GM18909 (cell line): ENCODE data around the gene TBL1X.

ENCODE experiments used
- ATAC-seq: cut with Tn5 transposase; IDR thresholded peaks from one replicate; pipeline ENCODE4 v1.9.1; 2021; ENCODE audit warnings: mild to moderate bottlenecking; ENCODE audit not compliant: unreplicated experiment, poor library complexity

TBL1X gene

GRCh38 chrX:9576059-9576458, 111.2 kb downstream of the TBL1X start:
- ATAC-seq, result no peak

- no peak for ATAC-seq
These were observed 112.7 kb downstream of the TBL1X start for GRCh38 chrX:9577555-9577954.

GRCh38 chrX:9578083-9578779, 113.4 kb downstream of the TBL1X start:
- ATAC-seq, result no peak

- no peak for ATAC-seq
These were observed 117.0 kb downstream of the TBL1X start for GRCh38 chrX:9581771-9582385.

DNA sequence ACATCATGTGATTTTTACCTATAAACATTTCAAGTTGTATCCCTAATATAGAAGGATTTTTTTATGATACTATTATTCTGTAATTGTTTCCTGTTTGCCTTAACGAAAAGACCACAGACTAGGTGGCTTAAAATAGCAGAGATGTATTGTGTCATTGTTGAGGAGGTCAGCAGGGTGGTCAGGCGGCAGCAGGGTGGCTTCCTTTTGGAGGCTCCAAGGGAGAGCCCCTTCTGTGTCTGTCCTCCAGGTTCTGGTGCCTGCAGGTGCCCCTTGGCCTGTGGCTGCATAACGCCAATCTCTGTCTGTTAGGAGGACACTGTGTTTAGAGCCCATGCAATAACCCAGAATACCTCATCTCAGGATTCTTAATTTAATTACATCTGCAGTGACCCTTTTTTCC, 118.1 kb downstream of the TBL1X start:
- ATAC-seq, result no peak

GRCh38 chrX:9586992-9587392, 122.1 kb downstream of the TBL1X start:
- ATAC-seq, result no peak

GRCh38 chrX:9587642-9588041, 122.8 kb downstream of the TBL1X start:
- ATAC-seq, result no peak

DNA sequence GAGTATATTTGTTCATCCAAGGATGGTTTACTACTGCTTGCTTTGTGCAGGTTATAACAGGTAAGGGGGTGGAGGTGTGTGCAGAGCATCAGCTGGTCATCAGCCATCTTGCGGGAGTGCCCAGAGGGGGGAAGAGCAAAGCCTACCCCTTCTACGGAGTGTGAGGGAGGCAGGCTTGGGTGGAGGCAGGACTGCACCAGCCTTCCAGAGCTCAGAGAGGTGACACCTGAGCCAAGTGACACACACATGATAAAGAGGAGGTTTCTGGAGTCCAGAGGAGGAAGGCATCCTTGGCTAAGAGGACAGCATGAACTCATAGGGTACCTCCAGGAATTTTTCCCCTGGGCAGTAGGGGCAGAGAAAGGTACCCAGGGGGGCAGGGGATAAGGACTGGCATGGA, 126.6 kb downstream of the TBL1X start:
- ATAC-seq, result no peak

- ATAC-seq, result no peak
These were observed 128.9 kb downstream of the TBL1X start for GRCh38 chrX:9593756-9594155.

DNA sequence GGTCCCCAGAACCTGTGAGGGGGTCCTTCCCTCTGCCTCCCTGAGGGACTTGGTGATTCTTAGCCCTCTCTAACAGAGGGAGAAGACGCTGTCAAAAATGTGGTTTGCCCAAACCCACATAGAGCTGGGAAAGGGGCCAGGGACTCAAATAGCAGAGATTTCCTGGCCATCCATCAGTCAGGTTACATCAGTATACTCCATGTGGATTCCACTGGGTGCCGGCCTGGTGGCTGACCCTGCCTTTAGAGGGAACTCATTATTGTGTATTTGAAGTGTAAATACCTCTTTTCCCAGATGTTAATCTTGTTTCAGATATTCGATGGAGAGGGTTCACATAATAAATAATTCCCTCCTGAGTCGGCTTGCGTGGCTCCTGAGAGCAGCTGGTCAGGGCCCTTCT, 130.3 kb downstream of the TBL1X start:
- ATAC-seq, result no peak

DNA sequence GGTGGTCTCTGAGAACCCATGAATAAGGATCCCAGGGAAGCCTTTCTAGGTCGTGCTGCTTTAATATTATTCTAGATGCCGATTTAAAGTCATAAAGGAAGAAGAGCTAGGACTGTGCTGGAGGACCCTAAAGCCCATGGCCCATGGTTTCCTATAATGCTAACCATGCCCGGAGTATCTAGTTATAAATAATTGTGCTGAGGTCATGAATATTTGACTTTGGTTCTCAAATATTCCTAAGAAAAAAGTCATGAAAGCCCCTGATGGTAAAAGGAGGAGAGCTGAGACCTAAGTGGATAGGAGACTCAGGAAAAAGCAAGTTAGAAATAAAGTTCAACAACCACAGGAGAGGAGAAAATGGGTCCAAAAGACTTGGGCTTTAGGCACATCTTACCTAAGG, 132.0 kb downstream of the TBL1X start:
- ATAC-seq, result no peak

- no peak for ATAC-seq
These were observed 132.6 kb downstream of the TBL1X start for GRCh38 chrX:9597361-9598035.

- no peak for ATAC-seq
These were observed 133.5 kb downstream of the TBL1X start for GRCh38 chrX:9598344-9598743.

DNA sequence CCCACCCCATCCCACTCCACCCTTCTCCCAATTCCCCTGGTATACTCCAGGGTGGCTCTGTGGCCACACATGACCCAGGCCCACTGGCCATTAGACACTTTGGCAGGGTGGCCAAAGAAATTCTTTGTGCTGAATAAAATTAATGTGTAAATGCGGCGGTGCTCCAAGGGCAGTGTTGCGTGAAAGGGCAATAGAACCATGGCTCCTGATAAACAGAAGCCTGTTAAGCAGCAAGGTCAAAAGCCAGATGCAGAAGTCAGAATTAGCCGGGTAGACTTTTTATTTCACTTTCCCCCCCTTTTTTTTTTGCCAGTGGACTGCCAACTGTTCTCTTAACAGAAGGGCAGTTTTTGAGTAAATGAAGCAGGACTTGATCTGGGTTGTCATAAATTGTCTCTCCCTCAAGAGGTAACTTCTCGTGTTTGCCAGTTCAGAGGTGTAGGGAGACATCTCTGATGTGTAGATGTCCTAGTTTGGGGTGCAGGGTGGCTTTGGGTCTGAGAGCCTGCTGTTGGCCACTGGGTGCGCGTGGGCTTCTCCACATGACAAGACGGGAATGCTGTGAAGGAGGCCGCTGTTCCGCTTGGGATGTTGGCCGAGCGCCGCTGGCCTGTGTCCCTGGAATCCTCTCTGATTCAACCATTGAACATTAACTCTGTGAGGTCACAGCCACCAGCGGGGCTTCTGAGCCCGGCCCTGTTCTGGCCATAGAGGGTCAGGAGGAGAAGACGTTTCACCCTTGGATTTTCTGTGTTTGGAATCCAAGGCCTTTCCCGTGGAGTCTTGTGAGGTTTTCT, 139.5 kb downstream of the TBL1X start:
- ATAC-seq, result no peak

GRCh38 chrX:9604908-9605306, 140.0 kb downstream of the TBL1X start:
- ATAC-seq, result no peak

DNA sequence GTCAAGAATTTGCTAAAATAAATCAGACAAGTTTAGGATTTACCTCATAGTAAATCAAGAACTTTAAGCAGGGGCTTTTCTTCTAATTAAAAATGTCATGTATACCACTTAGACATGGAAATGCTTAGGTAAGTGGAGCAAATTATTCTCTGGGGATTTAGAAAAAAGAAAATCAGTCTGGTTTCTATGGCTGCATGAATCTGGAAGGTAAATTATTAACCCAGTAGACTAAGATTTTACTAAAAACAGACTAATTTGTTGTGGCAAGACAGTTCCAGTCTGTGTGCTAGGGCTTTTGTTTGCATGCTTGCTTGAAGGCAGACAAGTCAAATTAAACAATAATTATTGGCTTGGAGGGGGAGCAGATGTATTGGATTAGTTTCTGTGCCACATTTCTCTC, 140.6 kb downstream of the TBL1X start:
- ATAC-seq, result peak; percentile 47

DNA sequence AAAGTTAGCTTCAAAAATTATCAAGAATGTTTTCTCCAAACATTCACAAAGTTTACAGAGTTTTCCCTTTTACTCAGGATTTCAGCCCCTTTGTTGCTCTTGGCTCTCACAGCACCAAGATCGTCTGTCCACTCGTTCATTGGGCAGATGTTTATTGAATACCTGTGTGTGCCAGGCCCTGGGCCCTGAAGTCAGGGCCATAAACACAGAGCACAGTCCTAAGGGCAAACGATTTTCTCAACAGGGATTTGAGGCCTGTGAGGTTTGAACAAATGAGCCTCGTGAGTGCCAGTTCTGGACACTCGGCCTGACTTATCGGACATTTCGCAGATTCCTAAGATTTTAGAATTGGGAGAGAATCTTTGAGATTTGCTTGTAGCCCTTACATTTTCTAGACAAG, 142.1 kb downstream of the TBL1X start:
- no peak for ATAC-seq

- no peak for ATAC-seq
These were observed 144.6 kb downstream of the TBL1X start for GRCh38 chrX:9609499-9609898.

- no peak for ATAC-seq
These were observed 145.1 kb downstream of the TBL1X start for GRCh38 chrX:9609987-9610386.

DNA sequence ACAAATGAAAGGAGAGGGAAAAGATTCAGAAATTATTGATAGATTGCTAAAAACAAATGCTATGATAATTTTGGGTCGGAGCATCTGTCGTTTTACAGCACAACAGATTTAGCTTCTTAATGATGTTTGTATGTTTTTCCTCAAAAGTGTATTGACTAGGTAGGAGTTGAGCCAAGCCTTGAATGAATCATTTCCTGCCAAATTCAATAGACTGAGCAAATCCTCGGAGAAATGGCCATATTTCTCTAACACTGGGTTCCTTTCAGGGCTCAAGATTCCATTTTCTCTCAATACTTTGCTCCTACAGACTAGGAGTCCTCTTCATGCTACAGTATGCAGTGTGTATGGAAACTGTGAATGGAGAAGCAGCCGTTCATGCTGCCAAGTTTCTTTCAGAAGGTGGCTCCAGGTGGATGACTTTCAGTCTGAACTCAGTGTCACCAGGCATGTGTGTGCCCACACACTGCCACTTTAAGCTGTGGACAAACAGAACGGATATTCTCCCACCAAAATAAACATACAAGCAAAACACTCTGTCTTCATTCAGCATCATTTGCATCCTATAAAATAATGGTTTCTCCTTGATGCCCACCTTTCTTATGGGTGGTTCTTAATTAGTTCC, 146.0 kb downstream of the TBL1X start:
- peak; percentile 50 for ATAC-seq
